Gastrocnemius medialis (tissue), 4 donors: Measurements from ENCODE around the gene SPPL2A. TPM values are rescaled to one million over a fixed set of nuclear protein-coding genes. Genes with fewer than 3 reads are reported as not detected.

Experiments used
- ATAC-seq, 2 donors: fragments of 150-250 bp; one replicate each; pipeline ENCODE4 v1.9.1; 2016
- DNase-seq, 2 donors: peaks; one replicate each; pipeline ENCODE4 v3.0.0-alpha.2; 2019
- H3K27ac ChIP-seq, 4 donors: fragments of 200-600 bp; sonication (generic); 1 replicate in 1 of 4; 2 replicates in 3 of 4; pipeline ENCODE4 v1.5.1; 2016 to 2018; ENCODE audit warnings: mild to moderate bottlenecking in 2 of 4, moderate library complexity in 1 of 4
- H3K27me3 ChIP-seq, 3 donors: fragments of 200-600 bp; sonication (generic) in 2 of 3; 1 replicate in 1 of 3; 2 replicates in 2 of 3; pipeline versions ENCODE4 v1.5.1 to v1.6.0; 2016 to 2019; ENCODE audit warnings: mild to moderate bottlenecking in 1 of 3, moderate library complexity in 1 of 3
- H3K36me3 ChIP-seq, 2 donors: fragments of 200-600 bp; sonication (generic) in 1 of 2; one replicate each; pipeline ENCODE4 v1.5.1; 2017 to 2018
- H3K4me1 ChIP-seq, 2 donors: fragments of 200-600 bp; sonication (generic) in 1 of 2; one replicate each; pipeline ENCODE4 v1.5.1; 2016 to 2017; ENCODE audit warnings: mild to moderate bottlenecking in 2 of 2
- H3K4me3 ChIP-seq, 4 donors: fragments of 200-600 bp; sonication (generic) in 3 of 4; 1 replicate in 1 of 4; 2 replicates in 3 of 4; pipeline ENCODE4 v1.5.1; 2016 to 2019; ENCODE audit warnings: mild to moderate bottlenecking in 2 of 4
- H3K9me3 ChIP-seq, 3 donors: fragments of 200-600 bp; sonication (generic) in 2 of 3; 1 replicate in 1 of 3; 2 replicates in 2 of 3; pipeline ENCODE4 v1.5.1; 2016 to 2019
- POLR2A ChIP-seq, 2 donors: fragments of 450-650 bp; IDR thresholded peaks; one replicate each; pipeline ENCODE4 v1.6.1; 2017; ENCODE audit warnings: antibody characterized with exemption in 2 of 2, mild to moderate bottlenecking in 2 of 2, moderate library complexity in 2 of 2
- in situ Hi-C, 4 donors: fragments of 200-750 bp; cut with MboI; loops; one replicate each; pipeline versions ENCODE4 v1.15.0 to v1.8.0; 2017; ENCODE audit warnings: low sequenced_read_pairs in 4 of 4
- intact Hi-C: fragments of 100-400 bp; cut with DNase I; formaldehyde crosslinking; loops from one replicate; pipeline ENCODE4 v1.15.1; 2023; ENCODE audit warnings: low total_unique reads
- total RNA-seq, 4 donors: library from RNA; depleted of rRNA; stranded (reverse); fragments of >200 nt; gene quantifications; one replicate each; pipeline versions ENCODE4 v1.1.0 to v1.2.3, GENCODE V29; 2016
- TF ChIP-seq, protein P1 (sequence below), 5 experiments: fragments of 450-650 bp in 3 of 5; fragments of 200-600 bp in 2 of 5; sonication (generic) in 2 of 5; IDR thresholded peaks in 4 of 5; conservative IDR thresholded peaks in 1 of 5; 1 replicate in 4 of 5; 2 replicates in 1 of 5; pipeline ENCODE4 v1.5.1; 2016 to 2019; ENCODE audit warnings: antibody characterized with exemption in 5 of 5, mild to moderate bottlenecking in 3 of 5, moderate library complexity in 3 of 5

SPPL2A gene
- total RNA-seq, 4 donors from 2014 or later: 577 to 774 (median 620) TPM

DNA sequence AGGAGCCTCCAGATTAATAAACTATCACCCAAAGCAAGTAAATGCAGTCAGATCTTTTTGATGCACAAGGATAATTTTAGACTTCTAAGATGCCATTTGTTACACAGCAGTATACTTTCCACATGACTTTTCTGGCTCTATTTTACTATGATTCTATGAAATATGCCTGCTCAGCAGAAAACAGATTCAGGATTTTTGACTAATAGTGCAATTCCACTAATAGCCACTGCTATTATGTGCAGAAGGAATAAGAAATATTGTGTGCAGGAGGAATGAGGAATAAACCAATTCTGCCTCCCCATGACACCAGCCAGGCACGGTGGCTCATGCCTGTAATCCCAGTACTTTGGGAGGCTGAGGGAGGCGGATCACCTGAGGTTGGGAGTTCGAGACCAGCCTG is 11.5 kb upstream of the SPPL2A start:
- peaks cover 23 to 25% of the 10 kb centered on the region in 2 donors for H3K4me1 ChIP-seq
- ATAC-seq: no peak
- intact Hi-C loops: no loop called here
- no peak for DNase-seq
- in situ Hi-C loops: no loop called here
- no peak overlapping the region for H3K4me3 ChIP-seq
- H3K27me3 ChIP-seq: no peaks in the 10 kb centered on the region
- no peaks in the 10 kb centered on the region for H3K36me3 ChIP-seq
- TF ChIP-seq, protein P1, sequence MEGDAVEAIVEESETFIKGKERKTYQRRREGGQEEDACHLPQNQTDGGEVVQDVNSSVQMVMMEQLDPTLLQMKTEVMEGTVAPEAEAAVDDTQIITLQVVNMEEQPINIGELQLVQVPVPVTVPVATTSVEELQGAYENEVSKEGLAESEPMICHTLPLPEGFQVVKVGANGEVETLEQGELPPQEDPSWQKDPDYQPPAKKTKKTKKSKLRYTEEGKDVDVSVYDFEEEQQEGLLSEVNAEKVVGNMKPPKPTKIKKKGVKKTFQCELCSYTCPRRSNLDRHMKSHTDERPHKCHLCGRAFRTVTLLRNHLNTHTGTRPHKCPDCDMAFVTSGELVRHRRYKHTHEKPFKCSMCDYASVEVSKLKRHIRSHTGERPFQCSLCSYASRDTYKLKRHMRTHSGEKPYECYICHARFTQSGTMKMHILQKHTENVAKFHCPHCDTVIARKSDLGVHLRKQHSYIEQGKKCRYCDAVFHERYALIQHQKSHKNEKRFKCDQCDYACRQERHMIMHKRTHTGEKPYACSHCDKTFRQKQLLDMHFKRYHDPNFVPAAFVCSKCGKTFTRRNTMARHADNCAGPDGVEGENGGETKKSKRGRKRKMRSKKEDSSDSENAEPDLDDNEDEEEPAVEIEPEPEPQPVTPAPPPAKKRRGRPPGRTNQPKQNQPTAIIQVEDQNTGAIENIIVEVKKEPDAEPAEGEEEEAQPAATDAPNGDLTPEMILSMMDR (IDR thresholded peaks at IDR 0.05 in 4 of 5, conservative IDR thresholded peaks at IDR 0.05 in 1 of 5): no peak
- no peak for TF ChIP-seq POLR2A (IDR thresholded peaks at IDR 0.05)
- H3K27ac ChIP-seq: peak overlapping the region; percentile 58 to 85 (median 82)
- H3K9me3 ChIP-seq: no peaks in the 10 kb centered on the region

- H3K27me3 ChIP-seq: no peaks in the 10 kb centered on the region
- ATAC-seq (peak; percentile 95 to 96), DNase-seq (peak; percentile 64 to 70)
- H3K4me1 ChIP-seq: peaks cover 14 to 21% of the 10 kb centered on the region in 2 donors
- no peaks in the 10 kb centered on the region for H3K9me3 ChIP-seq
- no peak overlapping the region for H3K4me3 ChIP-seq
- TF ChIP-seq, protein P1 (IDR thresholded peaks at IDR 0.05 in 4 of 5, conservative IDR thresholded peaks at IDR 0.05 in 1 of 5): no peak
- no peak for TF ChIP-seq POLR2A (IDR thresholded peaks at IDR 0.05)
- no peaks in the 10 kb centered on the region for H3K36me3 ChIP-seq
- intact Hi-C loops: no loop called here
- in situ Hi-C loops: no loop called here
- H3K27ac ChIP-seq: peak overlapping the region; percentile 77 to 98 (median 82)
These were observed 8.9 kb upstream of the SPPL2A start for GRCh38 chr15:50774450-50774849.

DNA sequence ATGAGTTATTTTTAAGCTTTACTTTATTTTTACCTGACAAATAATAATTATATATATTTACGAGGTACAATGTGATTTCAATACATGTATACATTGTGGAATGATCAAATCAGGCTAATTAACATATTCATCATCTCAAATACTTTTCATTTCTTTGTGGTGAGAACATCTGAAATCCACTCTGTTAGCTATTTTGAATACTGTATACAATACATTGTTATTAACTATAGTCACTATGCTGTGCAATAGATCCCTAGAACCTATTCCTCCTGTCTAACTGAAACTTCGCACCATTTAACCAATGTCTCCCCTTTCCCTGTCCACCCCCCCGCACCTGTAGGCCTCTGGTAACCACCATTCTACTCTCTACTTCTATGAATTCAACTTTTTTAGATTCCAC is 7.9 kb upstream of the SPPL2A start:
- Histone ChIP-seq H3K27me3 (no peaks in the 10 kb centered on the region), H3K36me3 (no peaks in the 10 kb centered on the region), H3K9me3 (no peaks in the 10 kb centered on the region), H3K4me1 (peaks cover 19 to 21% of the 10 kb centered on the region in 2 donors), H3K27ac (peak overlapping the region; percentile 77 to 98 (median 82)), H3K4me3 (no peak overlapping the region)
- intact Hi-C loops (no loop called here), in situ Hi-C loops (no loop called here)
- TF ChIP-seq POLR2A (IDR thresholded peaks at IDR 0.05): no peak
- TF ChIP-seq, protein P1 (IDR thresholded peaks at IDR 0.05 in 4 of 5, conservative IDR thresholded peaks at IDR 0.05 in 1 of 5): no peak
- no peak for DNase-seq
- no peak for ATAC-seq

- Histone ChIP-seq H3K27me3 (no peaks in the 10 kb centered on the region), H3K9me3 (no peaks in the 10 kb centered on the region), H3K36me3 (no peaks in the 10 kb centered on the region), H3K4me3 (peak overlapping the region in 2 of 4 donors; percentile 21 to 67), H3K27ac (peak overlapping the region; percentile 93 to 98 (median 97)), H3K4me1 (peaks cover 23 to 30% of the 10 kb centered on the region in 2 donors)
- TF ChIP-seq, protein P1 (IDR thresholded peaks at IDR 0.05 in 4 of 5, conservative IDR thresholded peaks at IDR 0.05 in 1 of 5): no peak
- TF ChIP-seq POLR2A (IDR thresholded peaks at IDR 0.05): peak; percentile 56 to 80
- DNase-seq: peak; percentile 86 to 96
- in situ Hi-C loops: loop anchor here in 1 of 4 donors (10.0 kb wide), 1 partner anchor 83 kb away; the partner anchor contains the start of gene TRPM7
- intact Hi-C loops: loop anchor here (5.0 to 10.0 kb wide), 3 partner anchors 60 to 413 kb away; partner anchors contain the start of gene GABPB1
- peak; percentile 64 to 68 for ATAC-seq
These were observed 1.9 kb upstream of the SPPL2A start for GRCh38 chr15:50767332-50767861.
